ENCODE data around the gene MRPL21.

The MRPL21 gene

GRCh38 chr11:68930991-68931855 is 27.6 kb upstream of the MRPL21 start:
- TF ChIP-seq POLR2A (IDR thresholded peaks at IDR 0.05; ENCODE audit: low read depth, low read length): no peak
- DNase-seq (ENCODE audit: insufficient read length, low spot score) (no peak), FAIRE-seq (no peak)

- TF ChIP-seq POLR2A (IDR thresholded peaks at IDR 0.05; ENCODE audit: low read depth, low read length): no peak
- no peak for FAIRE-seq
- DNase-seq (ENCODE audit: insufficient read length, low spot score): no peak
Observed at GRCh38 chr11:68929706-68930570, 26.3 kb upstream of the MRPL21 start.

- TF ChIP-seq POLR2A (IDR thresholded peaks at IDR 0.05; ENCODE audit: low read depth, low read length): no peak
- FAIRE-seq (no peak), DNase-seq (ENCODE audit: insufficient read length, low spot score) (no peak)
Observed at GRCh38 chr11:68929135-68929534, 25.5 kb upstream of the MRPL21 start.

- DNase-seq (ENCODE audit: insufficient read length, low spot score) (no peak), FAIRE-seq (no peak)
- TF ChIP-seq POLR2A (IDR thresholded peaks at IDR 0.05; ENCODE audit: low read depth, low read length): no peak
Observed at GRCh38 chr11:68928136-68928880, 24.7 kb upstream of the MRPL21 start.

- no peak for TF ChIP-seq POLR2A (IDR thresholded peaks at IDR 0.05; ENCODE audit: low read depth, low read length)
- DNase-seq (ENCODE audit: insufficient read length, low spot score): no peak
- FAIRE-seq: no peak
Observed at GRCh38 chr11:68927280-68928135, 23.9 kb upstream of the MRPL21 start.

GRCh38 chr11:68925611-68926010 is 22.0 kb upstream of the MRPL21 start:
- no peak for TF ChIP-seq POLR2A (IDR thresholded peaks at IDR 0.05; ENCODE audit: low read depth, low read length)
- no peak for DNase-seq (ENCODE audit: insufficient read length, low spot score)
- FAIRE-seq: no peak

GRCh38 chr11:68924073-68924925 is 20.7 kb upstream of the MRPL21 start:
- FAIRE-seq (no peak), DNase-seq (ENCODE audit: insufficient read length, low spot score) (no peak)
- TF ChIP-seq POLR2A (IDR thresholded peaks at IDR 0.05; ENCODE audit: low read depth, low read length): no peak

GRCh38 chr11:68923614-68924013 is 20.0 kb upstream of the MRPL21 start:
- DNase-seq (ENCODE audit: insufficient read length, low spot score): no peak
- no peak for TF ChIP-seq POLR2A (IDR thresholded peaks at IDR 0.05; ENCODE audit: low read depth, low read length)
- FAIRE-seq: no peak

- FAIRE-seq (no peak), DNase-seq (ENCODE audit: insufficient read length, low spot score) (no peak)
- TF ChIP-seq POLR2A (IDR thresholded peaks at IDR 0.05; ENCODE audit: low read depth, low read length): no peak
Observed at GRCh38 chr11:68916439-68916838, 12.8 kb upstream of the MRPL21 start.

- TF ChIP-seq POLR2A (IDR thresholded peaks at IDR 0.05; ENCODE audit: low read depth, low read length): no peak
- no peak for FAIRE-seq
- no peak for DNase-seq (ENCODE audit: insufficient read length, low spot score)
Observed at GRCh38 chr11:68914761-68915160, 11.1 kb upstream of the MRPL21 start.

- FAIRE-seq (no peak), DNase-seq (ENCODE audit: insufficient read length, low spot score) (no peak)
- no peak for TF ChIP-seq POLR2A (IDR thresholded peaks at IDR 0.05; ENCODE audit: low read depth, low read length)
Observed at GRCh38 chr11:68913188-68913587, 9.6 kb upstream of the MRPL21 start.

- DNase-seq (ENCODE audit: insufficient read length, low spot score): no peak
- no peak for TF ChIP-seq POLR2A (IDR thresholded peaks at IDR 0.05; ENCODE audit: low read depth, low read length)
- no peak for FAIRE-seq
Observed at GRCh38 chr11:68912254-68912653, 8.6 kb upstream of the MRPL21 start.
